ENCODE data around the gene SNAP47.

SNAP47 gene

GRCh38 chr1:227797144-227797543 is 61.9 kb downstream of the SNAP47 start:
- no peak for DNase-seq (ENCODE audit: low read depth, low spot score)

- no peak for DNase-seq (ENCODE audit: low read depth, low spot score)
Observed at GRCh38 chr1:227797625-227798024, 62.4 kb downstream of the SNAP47 start.

GRCh38 chr1:227798078-227798802 is 63.0 kb downstream of the SNAP47 start:
- DNase-seq (ENCODE audit: low read depth, low spot score), result no peak

- DNase-seq (ENCODE audit: low read depth, low spot score), result no peak
Observed at GRCh38 chr1:227799756-227800155, 64.5 kb downstream of the SNAP47 start.

- no peak for DNase-seq (ENCODE audit: low read depth, low spot score)
Observed at GRCh38 chr1:227803933-227804332, 68.7 kb downstream of the SNAP47 start.

- no peak for DNase-seq (ENCODE audit: low read depth, low spot score)
Observed at GRCh38 chr1:227805606-227806197, 70.5 kb downstream of the SNAP47 start.

- DNase-seq (ENCODE audit: low read depth, low spot score), result no peak
Observed at GRCh38 chr1:227808566-227808965, 73.3 kb downstream of the SNAP47 start.

GRCh38 chr1:227809026-227809425 is 73.8 kb downstream of the SNAP47 start:
- no peak for DNase-seq (ENCODE audit: low read depth, low spot score)

GRCh38 chr1:227813962-227814361 is 78.7 kb downstream of the SNAP47 start:
- no peak for DNase-seq (ENCODE audit: low read depth, low spot score)

GRCh38 chr1:227815468-227816409 is 80.5 kb downstream of the SNAP47 start, which contains the start of gene PRSS38:
Gene PRSS38, plus strand, starts transcription at chr1:227815675. Its CDS starts 42 bp downstream, at chr1:227815717.
- DNase-seq (ENCODE audit: low read depth, low spot score), result no peak

- no peak for DNase-seq (ENCODE audit: low read depth, low spot score)
Observed at GRCh38 chr1:227816750-227817446, 81.7 kb downstream of the SNAP47 start.

- no peak for DNase-seq (ENCODE audit: low read depth, low spot score)
Observed at GRCh38 chr1:227823537-227823936, 88.3 kb downstream of the SNAP47 start.

- no peak for DNase-seq (ENCODE audit: low read depth, low spot score)
Observed at GRCh38 chr1:227824204-227824603, 89.0 kb downstream of the SNAP47 start.

- DNase-seq (ENCODE audit: low read depth, low spot score), result no peak
Observed at GRCh38 chr1:227828786-227829185, 93.6 kb downstream of the SNAP47 start.

All from activated naive CD8-positive, alpha-beta T cell treated with anti-CD3 and anti-CD28 coated beads, Interleukin-2, amount 50 U/mL, for 16 hours (primary cell).